Measurements from ENCODE around the gene PRKAR1B.

- TF ChIP-seq CTCF (conservative IDR thresholded peaks at IDR 0.05; ENCODE audit: low read length) (no peak), EZH2phosphoT487 (IDR thresholded peaks at IDR 0.05; ENCODE audit: borderline replicate concordance, low read depth, low read length) (no peak)
Observed at GRCh38 chr7:499853-500485, 227.1 kb downstream of the PRKAR1B start.
